Stimulated activated memory B cell treated with anti-CD40 and anti-IgM and Interleukin-4, amounts not matched to agents 10 μg/mL and 1 μg/mL and 100 μg/mL, for 72 hours (primary cell): Measurements from ENCODE around the gene CYP26B1.
A peak's percentile ranks its signal among the peaks of the same experiment; 100 is the strongest.

Source experiments
- ATAC-seq: fragments of 150-1000 bp; cut with Tn5 transposase; 2 replicates; pipeline ENCODE4 v1.10.0; 2021
- H3K27ac Mint-ChIP-seq: one replicate; pipeline ENCODE4 v1.8.0; 2022; ENCODE audit warnings: mild to moderate bottlenecking, mixed read lengths
- H3K27me3 Mint-ChIP-seq: one replicate; pipeline ENCODE4 v1.8.0; 2022; ENCODE audit warnings: mixed read lengths
- H3K36me3 Mint-ChIP-seq: one replicate; pipeline ENCODE4 v1.8.0; 2022; ENCODE audit warnings: mixed read lengths
- H3K4me1 Mint-ChIP-seq: one replicate; pipeline ENCODE4 v1.8.0; 2022; ENCODE audit warnings: mixed read lengths
- H3K4me3 Mint-ChIP-seq: one replicate; pipeline ENCODE4 v1.8.0; 2022; ENCODE audit warnings: mild to moderate bottlenecking, moderate library complexity, mixed read lengths
- H3K9me3 Mint-ChIP-seq: one replicate; pipeline ENCODE4 v1.8.0; 2022; ENCODE audit warnings: mixed read lengths

CYP26B1 gene

GRCh38 chr2:72115110-72116080, 32.3 kb downstream of the CYP26B1 start:
- no peaks in the 10 kb centered on the region for H3K36me3 Mint-ChIP-seq
- no peak for ATAC-seq
- no peak overlapping the region for H3K4me3 Mint-ChIP-seq
- no peak overlapping the region for H3K27ac Mint-ChIP-seq
- H3K4me1 Mint-ChIP-seq: no peaks in the 10 kb centered on the region
- H3K27me3 Mint-ChIP-seq: peaks cover 34% of the 10 kb centered on the region
- H3K9me3 Mint-ChIP-seq: peaks cover 4% of the 10 kb centered on the region

- Mint-ChIP-seq H3K9me3 (peaks cover 4% of the 10 kb centered on the region), H3K4me1 (no peaks in the 10 kb centered on the region), H3K27me3 (peaks cover 41% of the 10 kb centered on the region), H3K4me3 (no peak overlapping the region), H3K36me3 (no peaks in the 10 kb centered on the region), H3K27ac (no peak overlapping the region)
- ATAC-seq: no peak
Measured at GRCh38 chr2:72114693-72115051, 33.0 kb downstream of the CYP26B1 start.

DNA sequence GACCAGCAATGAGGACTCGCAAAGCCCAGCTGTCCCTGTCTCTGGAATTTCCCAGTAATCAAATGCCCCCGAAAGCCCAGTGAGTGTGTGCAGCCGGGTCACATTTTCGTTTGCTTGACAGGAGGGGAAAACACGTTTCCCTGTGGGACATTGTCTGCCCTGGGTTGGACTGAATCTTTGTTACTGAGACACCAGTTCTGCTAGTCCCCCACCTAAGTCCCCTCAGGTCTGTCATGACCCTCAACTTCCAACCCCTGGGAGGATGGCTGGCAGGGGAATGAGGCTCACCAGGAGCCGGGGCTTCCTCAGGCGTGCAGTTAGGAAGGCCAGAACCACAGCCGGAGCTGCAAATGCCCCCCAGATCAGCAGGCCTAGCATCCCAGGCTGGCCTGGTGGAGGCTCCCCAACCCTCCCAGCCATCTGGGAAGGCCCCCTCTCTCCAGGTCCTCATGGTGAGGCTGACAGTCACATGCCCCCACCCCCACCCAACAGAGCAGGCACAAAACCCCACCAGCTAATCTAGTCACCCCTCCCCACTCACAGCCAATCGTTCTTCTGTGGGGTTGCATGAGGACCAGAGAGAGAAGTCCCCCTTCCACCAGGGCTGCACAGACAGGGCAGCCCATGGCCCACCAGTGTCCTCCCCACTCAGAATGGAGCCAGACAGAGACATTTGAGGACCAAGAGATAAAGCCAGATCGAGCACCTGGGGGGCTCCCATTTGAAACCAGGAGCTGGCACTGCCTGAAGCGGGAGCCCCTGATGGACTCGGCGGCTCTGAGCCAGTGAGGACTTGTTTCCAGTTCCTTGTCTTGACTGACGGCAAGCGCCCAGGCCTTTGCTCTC, 33.6 kb downstream of the CYP26B1 start:
- peaks cover 44% of the 10 kb centered on the region for H3K27me3 Mint-ChIP-seq

DNA sequence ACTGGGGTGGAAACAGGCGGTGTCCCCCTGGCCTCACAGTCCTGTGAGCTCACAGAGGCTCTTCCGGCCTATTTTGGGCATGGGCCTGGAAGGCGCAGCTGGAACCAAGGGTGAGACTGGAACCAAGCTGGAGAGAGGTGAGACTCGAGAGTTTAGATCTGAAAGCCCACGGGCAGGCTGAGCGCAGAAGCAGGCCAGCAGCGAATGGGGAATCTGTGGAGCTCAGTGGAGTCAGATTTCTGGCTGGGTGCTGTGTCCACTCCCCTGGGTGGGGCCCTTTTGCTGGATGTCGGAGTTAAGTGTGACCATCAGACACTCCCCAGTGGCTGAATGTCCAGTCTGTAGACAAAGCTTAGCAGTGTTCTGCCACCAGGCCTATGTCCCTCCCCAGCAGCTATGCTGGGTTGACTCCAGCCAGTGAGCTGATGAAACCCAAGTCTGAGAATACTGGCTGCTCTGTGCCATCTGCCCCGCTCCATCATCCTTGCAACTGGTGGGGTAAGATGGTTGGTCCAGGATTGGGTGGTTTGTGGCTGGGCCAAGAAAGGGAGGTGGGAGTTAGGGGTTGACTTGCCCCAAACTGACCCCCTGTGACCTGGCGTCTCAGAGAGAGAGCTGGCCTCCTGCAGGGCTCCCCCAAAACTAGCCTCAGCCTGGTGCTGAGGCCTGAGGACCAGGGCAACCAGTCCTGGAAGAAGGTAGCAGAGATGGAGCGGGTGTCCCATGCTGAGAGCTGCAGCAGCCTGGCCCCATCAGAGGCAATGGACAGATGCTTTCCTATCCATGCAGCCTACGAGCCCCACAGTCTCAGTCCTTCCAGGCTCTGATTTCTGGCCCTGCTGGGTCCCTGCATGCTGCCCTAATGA, 34.4 kb downstream of the CYP26B1 start:
- no peaks in the 10 kb centered on the region for H3K36me3 Mint-ChIP-seq
- ATAC-seq: no peak
- peaks cover 4% of the 10 kb centered on the region for H3K9me3 Mint-ChIP-seq
- H3K27ac Mint-ChIP-seq: no peak overlapping the region
- H3K27me3 Mint-ChIP-seq: peaks cover 53% of the 10 kb centered on the region
- H3K4me3 Mint-ChIP-seq: no peak overlapping the region
- no peaks in the 10 kb centered on the region for H3K4me1 Mint-ChIP-seq

More for the DNA sequence above, 33.6 kb downstream of the CYP26B1 start:
- Mint-ChIP-seq H3K36me3 (no peaks in the 10 kb centered on the region), H3K4me1 (no peaks in the 10 kb centered on the region), H3K4me3 (no peak overlapping the region), H3K9me3 (peaks cover 4% of the 10 kb centered on the region), H3K27ac (no peak overlapping the region)
- ATAC-seq: no peak

GRCh38 chr2:72112401-72112800, 35.3 kb downstream of the CYP26B1 start:
- no peak for ATAC-seq
- H3K27me3 Mint-ChIP-seq: peaks cover 53% of the 10 kb centered on the region

GRCh38 chr2:72111061-72111460, 36.6 kb downstream of the CYP26B1 start:
- no peaks in the 10 kb centered on the region for H3K36me3 Mint-ChIP-seq
- no peak overlapping the region for H3K4me3 Mint-ChIP-seq
- no peaks in the 10 kb centered on the region for H3K4me1 Mint-ChIP-seq
- peaks cover 40% of the 10 kb centered on the region for H3K27me3 Mint-ChIP-seq
- no peak for ATAC-seq
- H3K9me3 Mint-ChIP-seq: peaks cover 4% of the 10 kb centered on the region
- H3K27ac Mint-ChIP-seq: no peak overlapping the region

More at GRCh38 chr2:72112401-72112800, 35.3 kb downstream of the CYP26B1 start:
- Mint-ChIP-seq H3K36me3 (no peaks in the 10 kb centered on the region), H3K9me3 (peaks cover 4% of the 10 kb centered on the region), H3K27ac (no peak overlapping the region), H3K4me1 (no peaks in the 10 kb centered on the region), H3K4me3 (no peak overlapping the region)

- no peaks in the 10 kb centered on the region for H3K36me3 Mint-ChIP-seq
- H3K4me3 Mint-ChIP-seq: no peak overlapping the region
- no peak overlapping the region for H3K27ac Mint-ChIP-seq
- H3K4me1 Mint-ChIP-seq: no peaks in the 10 kb centered on the region
- H3K9me3 Mint-ChIP-seq: peaks cover 4% of the 10 kb centered on the region
- ATAC-seq: no peak
- peaks cover 34% of the 10 kb centered on the region for H3K27me3 Mint-ChIP-seq
Measured at GRCh38 chr2:72109904-72110303, 37.8 kb downstream of the CYP26B1 start.

DNA sequence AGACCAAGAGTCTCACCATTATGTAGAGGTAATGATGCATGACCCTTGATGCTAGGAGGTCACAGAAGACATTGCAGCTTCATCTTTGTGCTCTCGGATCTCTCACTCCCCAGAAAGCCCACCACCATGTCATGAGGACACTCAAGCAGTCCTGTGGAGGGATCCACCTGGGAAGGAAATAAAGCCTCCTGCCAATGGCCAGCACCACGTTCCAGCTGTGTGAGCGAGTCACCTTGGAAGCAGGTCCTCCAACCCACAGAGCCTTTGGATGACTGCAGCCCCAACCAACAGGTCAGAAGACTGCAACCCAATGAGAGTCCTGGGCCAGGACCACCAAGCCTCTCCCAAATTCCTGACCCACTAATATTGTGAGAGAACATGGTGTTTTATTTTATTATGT, 38.4 kb downstream of the CYP26B1 start:
- ATAC-seq: no peak
- peaks cover 4% of the 10 kb centered on the region for H3K9me3 Mint-ChIP-seq
- H3K4me1 Mint-ChIP-seq: no peaks in the 10 kb centered on the region
- H3K27me3 Mint-ChIP-seq: peaks cover 34% of the 10 kb centered on the region
- no peak overlapping the region for H3K27ac Mint-ChIP-seq
- no peak overlapping the region for H3K4me3 Mint-ChIP-seq
- no peaks in the 10 kb centered on the region for H3K36me3 Mint-ChIP-seq

DNA sequence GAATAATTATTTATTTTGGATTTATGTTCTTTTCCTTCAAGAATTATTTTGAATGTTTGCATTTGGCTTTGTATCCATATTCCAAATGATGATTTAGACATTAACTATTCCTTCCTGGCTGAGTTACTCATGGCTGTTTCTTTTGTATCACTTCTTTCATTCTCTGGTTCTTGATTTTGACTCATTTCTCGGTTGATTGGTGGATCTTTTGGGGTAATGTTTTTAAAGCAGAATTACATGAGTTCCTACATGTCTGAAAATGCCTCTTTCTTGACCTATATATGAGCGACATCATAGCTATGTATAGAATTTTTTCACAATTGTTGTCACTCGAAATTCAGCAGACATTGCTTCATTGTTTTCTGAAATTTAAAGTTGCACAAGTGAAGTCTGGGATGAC, 39.5 kb downstream of the CYP26B1 start:
- Mint-ChIP-seq H3K9me3 (peaks cover 4% of the 10 kb centered on the region), H3K4me1 (no peaks in the 10 kb centered on the region), H3K36me3 (no peaks in the 10 kb centered on the region), H3K27ac (no peak overlapping the region), H3K27me3 (peaks cover 34% of the 10 kb centered on the region), H3K4me3 (no peak overlapping the region)
- ATAC-seq: no peak

- Mint-ChIP-seq H3K27me3 (peaks cover 34% of the 10 kb centered on the region), H3K27ac (no peak overlapping the region), H3K9me3 (peaks cover under 1% of the 10 kb centered on the region), H3K4me1 (no peaks in the 10 kb centered on the region), H3K4me3 (no peak overlapping the region), H3K36me3 (no peaks in the 10 kb centered on the region)
- no peak for ATAC-seq
Measured at GRCh38 chr2:72106978-72107377, 40.7 kb downstream of the CYP26B1 start.

DNA sequence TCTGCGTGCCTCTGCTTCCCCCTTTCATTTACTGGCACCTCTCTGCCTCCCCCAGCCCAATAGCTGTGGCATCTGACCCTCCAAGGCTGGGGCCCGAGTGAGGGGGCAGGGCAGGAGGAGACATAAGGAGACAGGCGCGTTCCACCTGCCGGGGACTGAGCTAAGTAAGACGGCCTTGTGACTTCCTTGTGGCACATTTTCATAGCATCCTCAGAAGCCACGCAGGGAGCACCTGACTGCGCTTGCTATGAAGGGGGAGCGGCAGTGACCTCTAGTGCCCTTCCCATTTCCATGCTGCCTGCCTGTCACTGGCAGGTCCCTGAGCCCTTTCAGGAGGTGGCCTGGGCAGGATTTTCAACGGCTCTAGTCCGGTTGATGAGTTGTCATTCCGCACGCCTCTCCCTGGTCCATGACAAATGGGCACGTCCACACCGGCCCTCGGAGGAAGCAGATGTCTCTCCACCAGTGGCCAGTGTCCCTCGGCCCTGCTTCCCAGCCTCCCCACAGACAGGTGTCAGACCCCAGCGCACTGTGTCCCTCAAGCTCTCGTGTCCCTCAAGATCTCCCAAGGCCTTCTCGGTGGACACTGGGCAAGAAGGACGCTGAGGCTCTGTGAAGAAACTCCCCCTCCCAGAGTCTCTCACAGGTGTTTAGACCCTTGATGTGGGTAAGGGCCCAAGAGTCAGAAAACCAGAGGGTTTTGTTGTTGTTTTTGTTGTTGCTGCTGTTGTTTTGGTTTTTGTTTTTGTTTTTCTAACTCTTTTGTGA, 42.7 kb downstream of the CYP26B1 start:
- no peaks in the 10 kb centered on the region for H3K9me3 Mint-ChIP-seq
- H3K4me3 Mint-ChIP-seq: no peak overlapping the region
- ATAC-seq: no peak
- H3K36me3 Mint-ChIP-seq: no peaks in the 10 kb centered on the region
- H3K27me3 Mint-ChIP-seq: peaks cover 20% of the 10 kb centered on the region
- H3K27ac Mint-ChIP-seq: no peak overlapping the region
- H3K4me1 Mint-ChIP-seq: no peaks in the 10 kb centered on the region

DNA sequence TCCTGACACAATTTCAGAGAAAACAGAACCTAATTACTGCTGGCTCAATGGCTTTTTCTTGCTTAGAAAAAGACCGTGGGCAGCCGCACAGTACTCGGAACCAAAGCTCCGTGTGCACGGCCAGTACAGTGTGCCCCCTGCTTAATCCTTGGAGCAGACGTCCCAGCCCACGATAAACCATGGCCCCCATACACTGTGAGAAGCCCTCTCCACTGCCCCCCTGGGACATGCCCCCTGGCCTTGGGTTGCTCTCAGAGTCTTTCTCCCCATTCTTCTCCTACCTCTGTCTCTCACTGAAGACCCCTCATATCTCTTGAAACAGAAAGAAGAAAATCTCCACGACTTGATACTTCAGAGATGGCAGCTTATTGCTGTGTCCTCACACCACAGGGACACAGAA, 44.0 kb downstream of the CYP26B1 start:
- peaks cover 10% of the 10 kb centered on the region for H3K27me3 Mint-ChIP-seq
- peak; percentile 32 for ATAC-seq

DNA sequence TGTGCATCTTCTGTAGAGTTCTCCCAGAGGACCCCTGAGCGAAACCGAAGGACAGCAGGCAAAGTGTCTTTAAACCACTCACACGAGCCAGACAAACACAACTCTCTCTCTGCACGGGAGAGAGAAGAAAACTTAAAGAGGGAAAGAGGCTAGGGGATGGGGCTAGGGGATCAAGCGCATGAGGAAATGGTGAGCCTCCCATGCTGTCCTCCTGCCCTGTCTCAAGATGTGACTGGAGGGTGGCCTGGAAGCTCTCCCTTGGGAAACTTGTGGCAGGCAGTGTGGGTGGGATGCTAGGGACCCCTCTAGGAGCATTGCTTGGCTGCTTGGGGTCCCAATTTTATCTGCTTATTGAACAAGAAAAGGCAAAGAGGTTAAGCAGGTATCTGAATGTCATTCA, 44.5 kb downstream of the CYP26B1 start:
- Mint-ChIP-seq H3K4me1 (no peaks in the 10 kb centered on the region), H3K27ac (no peak overlapping the region)
- ATAC-seq: no peak

More for the DNA sequence above, 44.0 kb downstream of the CYP26B1 start:
- Mint-ChIP-seq H3K36me3 (no peaks in the 10 kb centered on the region), H3K4me3 (no peak overlapping the region), H3K27ac (no peak overlapping the region), H3K9me3 (no peaks in the 10 kb centered on the region), H3K4me1 (no peaks in the 10 kb centered on the region)

DNA sequence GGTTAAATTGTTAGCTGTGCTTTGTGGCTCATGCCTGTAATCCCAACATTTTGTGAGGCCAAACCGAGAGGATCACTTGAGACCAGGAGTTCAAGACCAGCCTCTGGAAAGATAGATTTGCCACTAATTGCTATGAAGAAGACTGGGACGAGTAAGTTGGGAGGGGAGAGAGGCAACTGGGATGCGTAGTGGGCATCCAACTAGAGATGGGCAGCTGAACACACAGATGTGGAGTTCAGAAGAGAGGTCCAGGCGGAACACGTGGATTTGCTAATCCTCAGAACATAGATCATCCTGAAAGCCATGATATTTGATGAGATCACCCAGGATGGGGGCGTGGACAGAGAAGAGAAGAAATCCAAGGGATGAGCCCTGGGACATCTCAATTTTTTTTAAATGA, 48.7 kb downstream of the CYP26B1 start:
- Mint-ChIP-seq H3K36me3 (no peaks in the 10 kb centered on the region), H3K27me3 (peaks cover 2% of the 10 kb centered on the region), H3K4me3 (no peak overlapping the region), H3K9me3 (peaks cover 2% of the 10 kb centered on the region), H3K27ac (no peak overlapping the region), H3K4me1 (no peaks in the 10 kb centered on the region)
- ATAC-seq: no peak

More for the DNA sequence above, 44.5 kb downstream of the CYP26B1 start:
- no peaks in the 10 kb centered on the region for H3K36me3 Mint-ChIP-seq
- H3K4me3 Mint-ChIP-seq: no peak overlapping the region
- H3K9me3 Mint-ChIP-seq: no peaks in the 10 kb centered on the region
- peaks cover 4% of the 10 kb centered on the region for H3K27me3 Mint-ChIP-seq
